ENCODE results near the gene CACNG4.

The CACNG4 gene

DNA sequence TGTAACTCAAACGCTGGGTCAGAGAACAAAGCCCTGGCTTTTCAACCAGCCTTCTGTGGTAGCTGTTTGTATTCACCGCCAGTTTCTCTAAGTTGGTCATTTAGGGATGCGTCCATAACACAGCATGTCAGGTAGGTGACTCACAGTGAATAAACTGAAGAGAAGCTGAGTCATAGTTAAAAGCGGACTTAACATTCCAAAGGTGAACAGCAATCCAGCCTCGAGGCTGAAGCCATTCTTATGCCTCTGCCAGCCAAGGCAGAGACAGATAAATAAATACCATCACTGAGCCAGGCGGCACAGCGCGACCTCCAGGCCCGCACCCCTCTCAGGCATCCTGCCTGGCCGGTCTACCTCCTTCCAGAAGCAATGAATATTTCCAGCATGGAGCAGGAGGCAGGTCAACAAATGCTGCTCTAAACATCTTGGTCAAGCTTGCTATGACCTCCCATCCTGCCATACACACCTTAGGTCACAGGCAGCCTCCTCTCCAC lies 12.4 kb upstream of the CACNG4 start:
- Histone ChIP-seq H3K36me3 (ENCODE audit: control insufficient read depth, insufficient read depth, low read length) (no peaks in the 10 kb centered on the region), H3K27ac (ENCODE audit: low read length) (no peak overlapping the region), H3K9me3 (ENCODE audit: control insufficient read depth, insufficient read depth, low read length) (no peaks in the 10 kb centered on the region), H3K27me3 (ENCODE audit: control insufficient read depth, insufficient read depth, low read length) (no peaks in the 10 kb centered on the region), H3K4me3 (ENCODE audit: low read length) (no peak overlapping the region), H3K4me1 (ENCODE audit: control insufficient read depth, insufficient read depth, low read length) (peaks cover 12% of the 10 kb centered on the region)
- DNase-seq (ENCODE audit: low read depth, low spot score): no peak
- WGBS (ENCODE audit: insufficient coverage, insufficient read length): no CpG with 5 or more reads among the region's 10 CpGs

DNA sequence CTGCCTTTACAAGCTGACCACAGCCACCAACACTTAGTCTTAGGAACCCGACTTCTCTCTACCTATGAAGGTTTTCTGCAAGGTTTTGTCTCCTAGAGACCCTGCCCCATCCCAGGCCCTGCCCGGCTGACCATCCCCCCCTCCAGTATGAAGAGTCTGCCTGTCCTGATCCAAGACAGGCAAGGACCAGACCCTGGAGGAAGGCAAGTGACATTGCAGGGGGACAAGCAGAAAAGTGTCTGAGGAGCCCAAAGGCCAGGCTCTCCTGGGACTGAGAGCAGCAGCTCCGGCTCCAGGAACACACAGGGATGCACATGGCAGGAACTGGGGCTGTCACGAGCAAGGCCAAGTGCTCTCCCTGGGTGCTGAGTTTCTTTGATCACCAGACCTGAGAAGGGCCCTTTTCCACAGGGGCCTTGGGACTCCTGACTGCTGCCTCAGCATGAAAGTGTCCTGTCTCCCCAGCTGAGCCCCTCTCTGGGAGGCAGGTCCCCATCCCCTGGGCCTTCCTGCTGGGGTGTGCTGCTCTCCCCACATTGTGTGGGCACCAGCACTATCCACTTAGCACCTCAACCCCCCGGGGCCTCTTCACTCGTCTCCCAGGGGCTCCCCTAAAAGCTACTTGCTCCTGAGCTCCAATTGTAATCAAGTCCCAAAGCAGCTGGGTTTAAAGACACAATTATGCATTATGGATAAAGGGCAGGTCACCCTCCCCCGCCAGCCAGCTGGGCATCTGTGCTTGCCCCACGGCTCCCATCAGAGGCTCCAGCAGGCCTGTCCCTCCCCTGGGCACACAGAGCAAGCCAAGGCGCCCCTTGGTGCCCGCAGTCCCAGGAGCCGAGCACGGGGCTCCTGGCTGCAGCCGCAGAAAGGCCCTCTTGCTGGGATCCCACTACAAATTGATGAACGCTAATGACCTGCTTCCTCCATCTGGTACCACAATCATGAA lies 11.6 kb upstream of the CACNG4 start:
- H3K4me1 ChIP-seq (ENCODE audit: control insufficient read depth, insufficient read depth, low read length): peaks cover 12% of the 10 kb centered on the region
- H3K27ac ChIP-seq (ENCODE audit: low read length): no peak overlapping the region
- no peaks in the 10 kb centered on the region for H3K9me3 ChIP-seq (ENCODE audit: control insufficient read depth, insufficient read depth, low read length)
- no CpG with 5 or more reads among the region's 14 CpGs for WGBS (ENCODE audit: insufficient coverage, insufficient read length)
- no peak for DNase-seq (ENCODE audit: low read depth, low spot score)
- H3K4me3 ChIP-seq (ENCODE audit: low read length): no peak overlapping the region
- H3K27me3 ChIP-seq (ENCODE audit: control insufficient read depth, insufficient read depth, low read length): no peaks in the 10 kb centered on the region
- no peaks in the 10 kb centered on the region for H3K36me3 ChIP-seq (ENCODE audit: control insufficient read depth, insufficient read depth, low read length)

DNA sequence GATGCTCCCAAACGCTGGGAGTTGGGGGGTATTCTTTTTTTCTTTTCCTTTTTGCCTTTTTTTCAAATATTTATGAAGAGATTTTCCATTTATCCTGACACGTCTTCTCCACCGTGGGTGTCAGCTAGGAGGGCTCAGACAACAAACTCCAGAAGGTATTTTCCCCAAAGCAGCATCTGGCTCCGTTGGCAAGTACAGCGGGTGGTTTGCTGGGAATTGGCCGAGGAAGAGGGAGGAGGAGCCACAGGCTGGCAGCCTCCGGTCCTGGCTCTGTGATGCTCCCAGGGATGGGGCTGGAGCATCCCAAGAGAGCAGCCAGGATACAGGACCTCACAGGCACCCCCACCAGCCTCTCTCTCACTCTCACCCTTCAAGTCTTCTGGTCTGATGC lies 10.9 kb upstream of the CACNG4 start:
- H3K36me3 ChIP-seq (ENCODE audit: control insufficient read depth, insufficient read depth, low read length): no peaks in the 10 kb centered on the region
- no peak for DNase-seq (ENCODE audit: low read depth, low spot score)
- H3K9me3 ChIP-seq (ENCODE audit: control insufficient read depth, insufficient read depth, low read length): no peaks in the 10 kb centered on the region
- WGBS (ENCODE audit: insufficient coverage, insufficient read length): no CpG with 5 or more reads among the region's 7 CpGs
- no peak overlapping the region for H3K27ac ChIP-seq (ENCODE audit: low read length)
- H3K27me3 ChIP-seq (ENCODE audit: control insufficient read depth, insufficient read depth, low read length): no peaks in the 10 kb centered on the region
- H3K4me1 ChIP-seq (ENCODE audit: control insufficient read depth, insufficient read depth, low read length): peaks cover 12% of the 10 kb centered on the region
- H3K4me3 ChIP-seq (ENCODE audit: low read length): no peak overlapping the region

GRCh38 chr17:66954632-66955031 lies 9.9 kb upstream of the CACNG4 start:
- H3K4me1 ChIP-seq (ENCODE audit: control insufficient read depth, insufficient read depth, low read length): peaks cover 12% of the 10 kb centered on the region
- H3K36me3 ChIP-seq (ENCODE audit: control insufficient read depth, insufficient read depth, low read length): no peaks in the 10 kb centered on the region
- no peak for DNase-seq (ENCODE audit: low read depth, low spot score)
- H3K27me3 ChIP-seq (ENCODE audit: control insufficient read depth, insufficient read depth, low read length): no peaks in the 10 kb centered on the region
- no peak overlapping the region for H3K4me3 ChIP-seq (ENCODE audit: low read length)
- no peaks in the 10 kb centered on the region for H3K9me3 ChIP-seq (ENCODE audit: control insufficient read depth, insufficient read depth, low read length)
- WGBS (ENCODE audit: insufficient coverage, insufficient read length): no CpG with 5 or more reads among the region's 3 CpGs
- H3K27ac ChIP-seq (ENCODE audit: low read length): no peak overlapping the region

GRCh38 chr17:66955821-66956220 lies 8.7 kb upstream of the CACNG4 start:
- Histone ChIP-seq H3K36me3 (ENCODE audit: control insufficient read depth, insufficient read depth, low read length) (no peaks in the 10 kb centered on the region), H3K9me3 (ENCODE audit: control insufficient read depth, insufficient read depth, low read length) (no peaks in the 10 kb centered on the region), H3K4me1 (ENCODE audit: control insufficient read depth, insufficient read depth, low read length) (peaks cover 11% of the 10 kb centered on the region), H3K27ac (ENCODE audit: low read length) (no peak overlapping the region), H3K27me3 (ENCODE audit: control insufficient read depth, insufficient read depth, low read length) (no peaks in the 10 kb centered on the region), H3K4me3 (ENCODE audit: low read length) (no peak overlapping the region)
- no CpG with 5 or more reads among the region's 5 CpGs for WGBS (ENCODE audit: insufficient coverage, insufficient read length)
- DNase-seq (ENCODE audit: low read depth, low spot score): no peak

GRCh38 chr17:66956941-66957340 lies 7.6 kb upstream of the CACNG4 start:
- Histone ChIP-seq H3K4me3 (ENCODE audit: low read length) (no peak overlapping the region), H3K27me3 (ENCODE audit: control insufficient read depth, insufficient read depth, low read length) (no peaks in the 10 kb centered on the region), H3K27ac (ENCODE audit: low read length) (no peak overlapping the region), H3K9me3 (ENCODE audit: control insufficient read depth, insufficient read depth, low read length) (no peaks in the 10 kb centered on the region), H3K4me1 (ENCODE audit: control insufficient read depth, insufficient read depth, low read length) (peaks cover 8% of the 10 kb centered on the region), H3K36me3 (ENCODE audit: control insufficient read depth, insufficient read depth, low read length) (no peaks in the 10 kb centered on the region)
- DNase-seq (ENCODE audit: low read depth, low spot score): no peak
- WGBS (ENCODE audit: insufficient coverage, insufficient read length): no CpG with 5 or more reads among the region's 6 CpGs

DNA sequence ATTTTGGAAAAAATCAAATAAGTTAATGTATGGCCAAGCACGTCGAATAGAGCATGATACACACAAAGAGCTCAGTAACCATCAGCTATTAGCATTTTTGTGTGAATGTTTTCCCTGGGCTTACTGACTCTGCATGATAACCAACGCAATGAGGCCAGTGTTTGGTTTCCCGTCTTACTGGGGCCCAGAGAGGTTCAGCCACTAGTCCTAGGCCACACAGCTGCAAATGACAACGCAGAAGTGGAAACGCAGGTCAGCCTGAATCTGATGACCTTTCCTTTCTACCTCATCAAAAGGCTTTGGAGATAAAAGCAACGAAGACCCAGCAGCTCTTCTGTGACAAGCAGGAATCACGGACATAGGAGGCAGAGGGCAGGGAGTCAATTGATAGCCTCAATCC lies 7.2 kb upstream of the CACNG4 start:
- no CpG with 5 or more reads among the region's 8 CpGs for WGBS (ENCODE audit: insufficient coverage, insufficient read length)
- Histone ChIP-seq H3K27ac (ENCODE audit: low read length) (no peak overlapping the region), H3K4me1 (ENCODE audit: control insufficient read depth, insufficient read depth, low read length) (peaks cover 6% of the 10 kb centered on the region), H3K36me3 (ENCODE audit: control insufficient read depth, insufficient read depth, low read length) (no peaks in the 10 kb centered on the region), H3K4me3 (ENCODE audit: low read length) (no peak overlapping the region), H3K27me3 (ENCODE audit: control insufficient read depth, insufficient read depth, low read length) (no peaks in the 10 kb centered on the region), H3K9me3 (ENCODE audit: control insufficient read depth, insufficient read depth, low read length) (no peaks in the 10 kb centered on the region)
- DNase-seq (ENCODE audit: low read depth, low spot score): no peak

DNA sequence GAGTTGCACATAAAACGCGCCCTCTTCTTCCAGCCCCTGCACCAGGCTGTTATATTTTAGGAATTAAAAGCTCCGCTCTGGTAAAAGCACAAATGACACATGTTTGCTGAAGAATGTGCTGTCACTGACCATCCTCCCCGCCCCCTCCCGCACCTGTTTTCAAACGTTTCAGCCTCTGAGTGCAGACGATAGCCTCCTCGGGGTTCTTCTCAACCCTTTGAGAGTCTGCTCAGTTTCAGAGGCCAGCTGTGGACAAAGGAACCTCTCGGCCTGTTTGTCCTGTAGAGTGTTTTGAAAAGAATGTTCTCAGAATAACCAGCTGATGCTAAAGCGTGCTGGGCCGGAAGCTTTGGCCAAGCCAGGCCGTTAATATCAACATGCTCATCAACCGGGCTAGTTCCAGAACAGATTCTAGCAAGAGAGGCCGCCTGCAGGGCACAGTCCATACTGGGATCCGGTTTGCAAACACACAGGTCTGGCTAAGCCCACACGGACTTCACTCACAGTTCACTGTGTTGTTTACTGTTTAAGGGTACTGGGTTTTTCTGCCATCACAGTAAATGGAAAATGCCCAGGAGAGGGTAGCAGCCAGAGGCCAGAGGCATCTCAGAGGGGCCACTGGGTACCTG lies 6.4 kb upstream of the CACNG4 start:
- no CpG with 5 or more reads among the region's 16 CpGs for WGBS (ENCODE audit: insufficient coverage, insufficient read length)
- no peak for DNase-seq (ENCODE audit: low read depth, low spot score)
- no peaks in the 10 kb centered on the region for H3K4me1 ChIP-seq (ENCODE audit: control insufficient read depth, insufficient read depth, low read length)
- H3K4me3 ChIP-seq (ENCODE audit: low read length): no peak overlapping the region
- no peaks in the 10 kb centered on the region for H3K9me3 ChIP-seq (ENCODE audit: control insufficient read depth, insufficient read depth, low read length)
- no peaks in the 10 kb centered on the region for H3K27me3 ChIP-seq (ENCODE audit: control insufficient read depth, insufficient read depth, low read length)
- H3K27ac ChIP-seq (ENCODE audit: low read length): no peak overlapping the region
- no peaks in the 10 kb centered on the region for H3K36me3 ChIP-seq (ENCODE audit: control insufficient read depth, insufficient read depth, low read length)

GRCh38 chr17:66959641-66960375 lies 4.7 kb upstream of the CACNG4 start:
- WGBS (ENCODE audit: insufficient coverage, insufficient read length): no CpG with 5 or more reads among the region's 15 CpGs
- Histone ChIP-seq H3K4me3 (ENCODE audit: low read length) (no peak overlapping the region), H3K27ac (ENCODE audit: low read length) (no peak overlapping the region), H3K36me3 (ENCODE audit: control insufficient read depth, insufficient read depth, low read length) (no peaks in the 10 kb centered on the region), H3K4me1 (ENCODE audit: control insufficient read depth, insufficient read depth, low read length) (peaks cover 4% of the 10 kb centered on the region), H3K27me3 (ENCODE audit: control insufficient read depth, insufficient read depth, low read length) (peaks cover 8% of the 10 kb centered on the region; the same call in 1 of the 2 replicates), H3K9me3 (ENCODE audit: control insufficient read depth, insufficient read depth, low read length) (no peaks in the 10 kb centered on the region)
- DNase-seq (ENCODE audit: low read depth, low spot score): no peak

- Histone ChIP-seq H3K9me3 (ENCODE audit: control insufficient read depth, insufficient read depth, low read length) (no peaks in the 10 kb centered on the region), H3K4me1 (ENCODE audit: control insufficient read depth, insufficient read depth, low read length) (peaks cover 4% of the 10 kb centered on the region), H3K27ac (ENCODE audit: low read length) (no peak overlapping the region), H3K4me3 (ENCODE audit: low read length) (no peak overlapping the region), H3K36me3 (ENCODE audit: control insufficient read depth, insufficient read depth, low read length) (no peaks in the 10 kb centered on the region), H3K27me3 (ENCODE audit: control insufficient read depth, insufficient read depth, low read length) (peaks cover 8% of the 10 kb centered on the region; the same call in 1 of the 2 replicates)
- no peak for DNase-seq (ENCODE audit: low read depth, low spot score)
- no CpG with 5 or more reads among the region's 8 CpGs for WGBS (ENCODE audit: insufficient coverage, insufficient read length)
Observed at GRCh38 chr17:66960613-66961012, 3.9 kb upstream of the CACNG4 start.
